MM.1S (cell line): ENCODE measurements around the gene RPL35.

Experiments
- DNase-seq: peaks from one replicate; pipeline ENCODE4 v3.0.0-alpha.2; 2015
- H2AFZ ChIP-seq: fragments of 300-600 bp; sonication (generic); 2 replicates; pipeline ENCODE4 v1.6.0; 2016; ENCODE audit warnings: antibody characterized with exemption, low read length
- H3F3A ChIP-seq: fragments of 300-600 bp; sonication (generic); 2 replicates; pipeline ENCODE4 v1.6.1; 2016; ENCODE audit warnings: mild to moderate bottlenecking, antibody characterized with exemption, low read length, moderate library complexity, mixed read lengths; ENCODE audit not compliant: insufficient read depth
- H3K27ac ChIP-seq: fragments of 300-600 bp; sonication (generic); 2 replicates; pipeline ENCODE4 v1.5.1; 2016; ENCODE audit warnings: mild to moderate bottlenecking, low read length
- H3K27me3 ChIP-seq: fragments of 300-600 bp; sonication (generic); replicated peaks from 2 replicates; pipeline ENCODE4 v1.6.0; 2016; ENCODE audit warnings: low read length; ENCODE audit not compliant: insufficient read depth
- H3K36me3 ChIP-seq: fragments of 300-600 bp; sonication (generic); replicated peaks from 2 replicates; pipeline ENCODE4 v1.6.1; 2016; ENCODE audit warnings: mild to moderate bottlenecking, low read length, mixed read lengths; ENCODE audit not compliant: insufficient read depth
- H3K4me1 ChIP-seq: fragments of 300-600 bp; sonication (generic); 2 replicates; pipeline ENCODE4 v1.6.1; 2016; ENCODE audit warnings: low read length, mixed read lengths
- H3K4me2 ChIP-seq: fragments of 300-600 bp; sonication (generic); 2 replicates; pipeline ENCODE4 v1.6.0; 2016; ENCODE audit warnings: low read depth, low read length
- H3K4me3 ChIP-seq: fragments of 300-600 bp; sonication (generic); 2 replicates; pipeline ENCODE4 v1.5.1; 2016; ENCODE audit warnings: low read length, mixed read lengths
- H3K79me2 ChIP-seq: fragments of 300-600 bp; sonication (generic); 2 replicates; pipeline ENCODE4 v1.6.1; 2016; ENCODE audit warnings: mixed run types, low read length, mixed read lengths
- H3K9ac ChIP-seq: fragments of 300-600 bp; sonication (generic); 2 replicates; pipeline ENCODE4 v1.6.1; 2016; ENCODE audit warnings: low read length, mixed read lengths
- H3K9me2 ChIP-seq: fragments of 300-600 bp; sonication (generic); replicated peaks from 2 replicates; pipeline ENCODE4 v1.6.1; 2016; ENCODE audit warnings: mild to moderate bottlenecking, low read length, mixed read lengths; ENCODE audit not compliant: insufficient read depth
- H3K9me3 ChIP-seq: fragments of 300-600 bp; sonication (generic); replicated peaks from 2 replicates; pipeline ENCODE4 v1.6.1; 2016; ENCODE audit warnings: mild to moderate bottlenecking, low read length, mixed read lengths; ENCODE audit not compliant: insufficient read depth
- H4K20me1 ChIP-seq: fragments of 300-600 bp; sonication (generic); 2 replicates; pipeline ENCODE4 v1.6.1; 2016; ENCODE audit warnings: mild to moderate bottlenecking, low read length, moderate library complexity, mixed read lengths; ENCODE audit not compliant: insufficient read depth
- CTCF ChIP-seq: fragments of 300-600 bp; sonication (generic); IDR thresholded peaks from 2 replicates; pipeline ENCODE4 v1.5.1; 2016; ENCODE audit warnings: antibody characterized with exemption, low read length, mixed read lengths
- EZH2 ChIP-seq: fragments of 300-600 bp; sonication (generic); optimal IDR thresholded peaks from 2 replicates; pipeline ENCODE3; 2017; ENCODE audit warnings: low read depth, mild to moderate bottlenecking, antibody characterized with exemption, low read length, mixed read lengths
- EZH2phosphoT487 ChIP-seq: fragments of 300-600 bp; sonication (generic); IDR thresholded peaks from 2 replicates; pipeline ENCODE4 v1.6.1; 2018; ENCODE audit warnings: antibody characterized with exemption, low read length

Gene RPL35

DNA sequence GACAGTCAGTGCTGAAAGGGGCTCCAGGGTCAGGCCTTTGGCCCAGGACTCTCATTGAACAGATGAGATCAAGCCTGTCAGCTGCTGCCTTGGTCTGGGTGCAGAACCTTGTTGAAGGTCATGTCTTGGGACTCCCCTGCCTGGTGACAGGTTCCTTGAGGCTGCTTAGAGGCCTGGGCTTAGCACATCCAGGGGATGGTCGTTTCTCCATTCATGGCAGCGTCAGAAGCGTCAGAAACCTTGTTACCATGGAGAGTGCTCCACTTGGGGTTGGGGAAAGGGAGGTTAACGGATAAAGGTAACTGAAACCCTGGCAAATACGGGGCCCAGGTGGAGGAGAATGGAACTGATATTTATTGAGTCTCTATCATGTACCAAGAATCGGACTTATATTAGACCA, 9.0 kb upstream of the RPL35 start:
- no peaks in the 10 kb centered on the region for H3K9me2 ChIP-seq
- no peak for DNase-seq
- H4K20me1 ChIP-seq, result peaks cover 22% of the 10 kb centered on the region; the same call in 1 of the 2 replicates
- peaks cover 84% of the 10 kb centered on the region for H3K79me2 ChIP-seq
- H3K4me1 ChIP-seq, result peaks cover 31% of the 10 kb centered on the region
- H3K9ac ChIP-seq, result peak overlapping the region; percentile 98
- peak overlapping the region; percentile 96 for H3K4me2 ChIP-seq
- no peak for TF ChIP-seq EZH2
- no peak for TF ChIP-seq EZH2phosphoT487
- TF ChIP-seq CTCF, result no peak
- no peak overlapping the region for H2AFZ ChIP-seq
- no peaks in the 10 kb centered on the region for H3K9me3 ChIP-seq
- peaks cover 13% of the 10 kb centered on the region for H3K36me3 ChIP-seq
- peak overlapping the region; percentile 90 for H3K4me3 ChIP-seq
- H3K27ac ChIP-seq, result peak overlapping the region; percentile 98
- no peaks in the 10 kb centered on the region for H3K27me3 ChIP-seq
- H3F3A ChIP-seq, result peaks cover 45% of the 10 kb centered on the region

GRCh38 chr9:124869986-124870560, 8.3 kb upstream of the RPL35 start:
- peaks cover 10% of the 10 kb centered on the region for H3K36me3 ChIP-seq
- peaks cover 19% of the 10 kb centered on the region; the same call in 1 of the 2 replicates for H4K20me1 ChIP-seq
- TF ChIP-seq EZH2 (no peak), EZH2phosphoT487 (no peak), CTCF (no peak)
- H3K27ac ChIP-seq, result peak overlapping the region; percentile 98
- H3K4me1 ChIP-seq, result peaks cover 31% of the 10 kb centered on the region
- H3K9me3 ChIP-seq, result no peaks in the 10 kb centered on the region
- H3K4me2 ChIP-seq, result peak overlapping the region; percentile 96
- H3K27me3 ChIP-seq, result no peaks in the 10 kb centered on the region
- peaks cover 77% of the 10 kb centered on the region for H3K79me2 ChIP-seq
- H2AFZ ChIP-seq, result 0 out of 2 replicates have a peak overlapping the region, but pooled peaks have one; percentile 0
- peak overlapping the region; percentile 98 for H3K9ac ChIP-seq
- DNase-seq, result peak; percentile 75
- peak overlapping the region; percentile 90 for H3K4me3 ChIP-seq
- H3K9me2 ChIP-seq, result no peaks in the 10 kb centered on the region
- peaks cover 45% of the 10 kb centered on the region for H3F3A ChIP-seq

GRCh38 chr9:124869466-124869985, 7.8 kb upstream of the RPL35 start:
- H2AFZ ChIP-seq, result 0 out of 2 replicates have a peak overlapping the region, but pooled peaks have one; percentile 0
- peak overlapping the region; percentile 96 for H3K4me2 ChIP-seq
- peak overlapping the region; percentile 90 for H3K4me3 ChIP-seq
- peaks cover 13% of the 10 kb centered on the region; the same call in 1 of the 2 replicates for H4K20me1 ChIP-seq
- H3K79me2 ChIP-seq, result peaks cover 72% of the 10 kb centered on the region
- no peaks in the 10 kb centered on the region for H3K27me3 ChIP-seq
- peaks cover 45% of the 10 kb centered on the region for H3F3A ChIP-seq
- TF ChIP-seq EZH2phosphoT487, result no peak
- TF ChIP-seq CTCF, result no peak
- no peak for TF ChIP-seq EZH2
- peak; percentile 31 for DNase-seq
- H3K36me3 ChIP-seq, result peaks cover 6% of the 10 kb centered on the region
- H3K4me1 ChIP-seq, result peaks cover 31% of the 10 kb centered on the region
- peak overlapping the region; percentile 98 for H3K9ac ChIP-seq
- H3K27ac ChIP-seq, result peak overlapping the region; percentile 98
- no peaks in the 10 kb centered on the region for H3K9me3 ChIP-seq
- no peaks in the 10 kb centered on the region for H3K9me2 ChIP-seq
